ENCODE measurements around the gene CLCN7. TPM values are rescaled to one million over a fixed set of nuclear protein-coding genes. Genes with fewer than 3 reads are reported as not detected.

The CLCN7 gene
- total and polyA plus RNA-seq, 4 donors: 61.1 to 119 (median 88.0) TPM

DNA sequence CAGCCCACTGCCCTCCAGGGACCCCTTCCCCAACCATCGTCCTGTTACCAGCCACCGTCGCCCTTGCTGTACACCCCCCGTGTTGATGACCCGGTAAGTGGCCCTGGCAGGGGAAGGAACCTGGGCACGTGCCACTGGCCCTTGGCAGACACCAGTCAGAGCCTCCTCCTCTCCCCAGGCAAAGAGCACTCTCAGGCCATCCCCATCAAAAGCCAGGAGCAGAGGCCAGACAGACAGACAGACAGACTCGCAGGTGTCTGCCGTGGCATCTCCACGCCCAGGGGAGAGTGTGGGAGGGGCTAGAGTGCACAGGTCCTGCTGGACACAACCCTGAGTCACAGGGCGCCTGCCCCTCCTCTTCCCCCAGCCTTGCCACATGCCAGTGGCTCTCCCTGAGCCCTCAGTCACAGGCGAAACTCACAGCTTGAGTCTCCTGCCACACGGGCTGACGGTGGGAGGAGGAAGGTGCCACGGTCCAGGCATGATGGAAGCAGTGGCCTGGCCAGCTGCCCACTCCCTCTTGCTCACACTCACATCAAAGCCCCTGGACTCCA is 7.8 kb downstream of the CLCN7 start:
- no peak overlapping the region for H3K9ac ChIP-seq (ENCODE audit: insufficient read depth in 1 of 2, low read length in 2 of 2)
- WGBS, 2 donors: 73 to 79% methylated on average over 14 of the region's 14 CpGs

GRCh38 chr16:1466054-1466453 is 8.8 kb downstream of the CLCN7 start:
- TF ChIP-seq CTCF (IDR thresholded peaks at IDR 0.05; ENCODE audit: control extremely low read depth, extremely low read depth): no peak
- H3K9me3 ChIP-seq (ENCODE audit: control insufficient read depth in 4 of 4, insufficient read depth in 3 of 4, low read length in 3 of 4): no peaks in the 10 kb centered on the region
- H3K27ac ChIP-seq (ENCODE audit: low read depth in 1 of 2, low read length in 1 of 2): no peak overlapping the region
- H3K4me3 ChIP-seq: no peak overlapping the region
- peaks cover 0 to 17% (median under 1%) of the 10 kb centered on the region in 4 donors for H3K36me3 ChIP-seq (ENCODE audit: control insufficient read depth in 4 of 4, insufficient read depth in 4 of 4, low read length in 4 of 4)
- ATAC-seq (ENCODE audit: insufficient read depth, low FRiP score) (no peak), DNase-seq (no peak)
- WGBS, 2 donors: 91 to 93% methylated on average over 24 of the region's 24 CpGs
- H3K9ac ChIP-seq (ENCODE audit: insufficient read depth in 1 of 2, low read length in 2 of 2): no peak overlapping the region
- no peaks in the 10 kb centered on the region for H3K27me3 ChIP-seq (ENCODE audit: control insufficient read depth in 3 of 3, insufficient read depth in 3 of 3, low read length in 2 of 3)
- H3K4me1 ChIP-seq (ENCODE audit: control insufficient read depth in 5 of 5, insufficient read depth in 5 of 5, low read length in 5 of 5): peaks cover 0 to 10% (median 0%) of the 10 kb centered on the region in 5 donors

More for the DNA sequence above, 7.8 kb downstream of the CLCN7 start:
- H3K9me3 ChIP-seq (ENCODE audit: control insufficient read depth in 4 of 4, insufficient read depth in 3 of 4, low read length in 3 of 4): no peaks in the 10 kb centered on the region
- H3K4me3 ChIP-seq: no peak overlapping the region
- H3K4me1 ChIP-seq (ENCODE audit: control insufficient read depth in 5 of 5, insufficient read depth in 5 of 5, low read length in 5 of 5): peaks cover 0 to 19% (median 0%) of the 10 kb centered on the region in 5 donors
- no peak for TF ChIP-seq CTCF (IDR thresholded peaks at IDR 0.05; ENCODE audit: control extremely low read depth, extremely low read depth)
- ATAC-seq (ENCODE audit: insufficient read depth, low FRiP score) (no peak), DNase-seq (no peak)
- H3K27me3 ChIP-seq (ENCODE audit: control insufficient read depth in 3 of 3, insufficient read depth in 3 of 3, low read length in 2 of 3): no peaks in the 10 kb centered on the region
- H3K27ac ChIP-seq (ENCODE audit: low read depth in 1 of 2, low read length in 1 of 2): no peak overlapping the region
- H3K36me3 ChIP-seq (ENCODE audit: control insufficient read depth in 4 of 4, insufficient read depth in 4 of 4, low read length in 4 of 4): peaks cover 0 to 13% (median 0%) of the 10 kb centered on the region in 4 donors

- ATAC-seq (ENCODE audit: insufficient read depth, low FRiP score) (no peak), DNase-seq (no peak)
Observed at GRCh38 chr16:1465567-1465915, 9.3 kb downstream of the CLCN7 start.

More at GRCh38 chr16:1465567-1465915, 9.3 kb downstream of the CLCN7 start:
- peaks cover 0 to 6% (median 0%) of the 10 kb centered on the region in 5 donors for H3K4me1 ChIP-seq (ENCODE audit: control insufficient read depth in 5 of 5, insufficient read depth in 5 of 5, low read length in 5 of 5)
- H3K27ac ChIP-seq (ENCODE audit: low read depth in 1 of 2, low read length in 1 of 2): no peak overlapping the region
- TF ChIP-seq CTCF (IDR thresholded peaks at IDR 0.05; ENCODE audit: control extremely low read depth, extremely low read depth): no peak
- H3K27me3 ChIP-seq (ENCODE audit: control insufficient read depth in 3 of 3, insufficient read depth in 3 of 3, low read length in 2 of 3): no peaks in the 10 kb centered on the region
- no peak overlapping the region for H3K4me3 ChIP-seq
- H3K9ac ChIP-seq (ENCODE audit: insufficient read depth in 1 of 2, low read length in 2 of 2): no peak overlapping the region
- H3K36me3 ChIP-seq (ENCODE audit: control insufficient read depth in 4 of 4, insufficient read depth in 4 of 4, low read length in 4 of 4): peaks cover 0 to 22% (median 2%) of the 10 kb centered on the region in 4 donors
- WGBS, 2 donors: 95 to 96% methylated on average over 12 to 13 of the region's 13 CpGs
- no peaks in the 10 kb centered on the region for H3K9me3 ChIP-seq (ENCODE audit: control insufficient read depth in 4 of 4, insufficient read depth in 3 of 4, low read length in 3 of 4)

All from lung (tissue), 12 donors.